Measurements from ENCODE around the gene GALR2.

Gene GALR2

GRCh38 chr17:76074390-76075363 lies at the start of gene GALR2:
Gene GALR2 (plus strand): TSS chr17:76074781. CDS start chr17:76074884, 103 bp downstream.
- no peak for TF ChIP-seq GATA2 (IDR thresholded peaks at IDR 0.05; ENCODE audit: low read depth, low read length)
- no peak for TF ChIP-seq GATA3 (IDR thresholded peaks at IDR 0.05; ENCODE audit: low read depth, low read length)

- no peak for TF ChIP-seq GATA3 (IDR thresholded peaks at IDR 0.05; ENCODE audit: low read depth, low read length)
- TF ChIP-seq GATA2 (IDR thresholded peaks at IDR 0.05; ENCODE audit: low read depth, low read length) = no peak
These were observed 49.3 kb upstream of the GALR2 start for GRCh38 chr17:76025294-76025693.

GRCh38 chr17:76026714-76027158 lies 47.8 kb upstream of the GALR2 start:
- TF ChIP-seq GATA2 (IDR thresholded peaks at IDR 0.05; ENCODE audit: low read depth, low read length) (no peak), GATA3 (IDR thresholded peaks at IDR 0.05; ENCODE audit: low read depth, low read length) (no peak)

GRCh38 chr17:76027159-76027839 lies 47.3 kb upstream of the GALR2 start, which contains the start of gene EVPL:
Gene EVPL (minus strand): TSS chr17:76027306. CDS start chr17:76027198, 108 bp downstream.
- TF ChIP-seq GATA2 (IDR thresholded peaks at IDR 0.05; ENCODE audit: low read depth, low read length) (no peak), GATA3 (IDR thresholded peaks at IDR 0.05; ENCODE audit: low read depth, low read length) (no peak)

GRCh38 chr17:76032073-76032779 lies 42.4 kb upstream of the GALR2 start:
- TF ChIP-seq GATA3 (IDR thresholded peaks at IDR 0.05; ENCODE audit: low read depth, low read length) = no peak
- TF ChIP-seq GATA2 (IDR thresholded peaks at IDR 0.05; ENCODE audit: low read depth, low read length) = no peak

- TF ChIP-seq GATA3 (IDR thresholded peaks at IDR 0.05; ENCODE audit: low read depth, low read length) (no peak), GATA2 (IDR thresholded peaks at IDR 0.05; ENCODE audit: low read depth, low read length) (no peak)
These were observed 41.8 kb upstream of the GALR2 start for GRCh38 chr17:76032780-76033108.

GRCh38 chr17:76033139-76033538 lies 41.4 kb upstream of the GALR2 start:
- no peak for TF ChIP-seq GATA2 (IDR thresholded peaks at IDR 0.05; ENCODE audit: low read depth, low read length)
- no peak for TF ChIP-seq GATA3 (IDR thresholded peaks at IDR 0.05; ENCODE audit: low read depth, low read length)

- TF ChIP-seq GATA3 (IDR thresholded peaks at IDR 0.05; ENCODE audit: low read depth, low read length) (no peak), GATA2 (IDR thresholded peaks at IDR 0.05; ENCODE audit: low read depth, low read length) (no peak)
These were observed 39.9 kb upstream of the GALR2 start for GRCh38 chr17:76034428-76035350.

- TF ChIP-seq GATA3 (IDR thresholded peaks at IDR 0.05; ENCODE audit: low read depth, low read length) (no peak), GATA2 (IDR thresholded peaks at IDR 0.05; ENCODE audit: low read depth, low read length) (no peak)
These were observed 37.9 kb upstream of the GALR2 start for GRCh38 chr17:76036497-76037261.

GRCh38 chr17:76038050-76038449 lies 36.5 kb upstream of the GALR2 start:
- TF ChIP-seq GATA2 (IDR thresholded peaks at IDR 0.05; ENCODE audit: low read depth, low read length) = no peak
- TF ChIP-seq GATA3 (IDR thresholded peaks at IDR 0.05; ENCODE audit: low read depth, low read length) = no peak

- no peak for TF ChIP-seq GATA2 (IDR thresholded peaks at IDR 0.05; ENCODE audit: low read depth, low read length)
- no peak for TF ChIP-seq GATA3 (IDR thresholded peaks at IDR 0.05; ENCODE audit: low read depth, low read length)
These were observed 35.5 kb upstream of the GALR2 start for GRCh38 chr17:76039121-76039520.

- no peak for TF ChIP-seq GATA3 (IDR thresholded peaks at IDR 0.05; ENCODE audit: low read depth, low read length)
These were observed 34.2 kb upstream of the GALR2 start for GRCh38 chr17:76040376-76040775.

Measured in SH-SY5Y (cell line).